Measurements from ENCODE around the gene FAM13B. TPM values are rescaled to one million over a fixed set of nuclear protein-coding genes. Genes with fewer than 3 reads are reported as not detected.
"Not testable (repeated sequence)": the region's sequence is repeated elsewhere in the genome, so short reads cannot be mapped to it uniquely, and the experiment has no call there.

The FAM13B gene
- total and polyA plus RNA-seq, 9 of the 15 experiments (the other 6 are each of a cell fraction or from before 2014, with no cell fraction given), result 2.3 to 21.6 (median 14.1) TPM

GRCh38 chr5:138045283-138045682 is 12.4 kb upstream of the FAM13B start:
- ATAC-seq; BruUV-seq (replicated peaks); POLR2A ChIA-PET; H3K4me2 ChIP-seq (ENCODE audit: insufficient read depth, low read length); H3K9me1 ChIP-seq (ENCODE audit: control insufficient read depth, insufficient read depth, low read length); H3K4me3 ChIP-seq; DNase-seq (ENCODE audit: extremely low read depth in 1 of 4, low spot score in 3 of 4); FAIRE-seq; H3K4me1 ChIP-seq (replicated peaks in 1 of 2; ENCODE audit: control insufficient read depth in 2 of 2, insufficient read depth in 2 of 2, low read length in 2 of 2); H3K27ac ChIP-seq (ENCODE audit: extremely low read depth, low read depth, low read length); H3K79me2 ChIP-seq (ENCODE audit: control insufficient read depth, insufficient read depth, low read length); H2AFZ ChIP-seq (ENCODE audit: low read depth, low read length); H3K9ac ChIP-seq (ENCODE audit: insufficient read depth in 1 of 2, low read depth in 2 of 2, low read length in 2 of 2); H3K9me3 ChIP-seq (replicated peaks; ENCODE audit: control insufficient read depth, insufficient read depth, low read depth, low read length); H3K27me3 ChIP-seq (ENCODE audit: control insufficient read depth in 2 of 2, insufficient read depth in 2 of 2, low read length in 2 of 2); intact Hi-C loops (cut with micrococcal nuclease); H3K36me3 ChIP-seq (ENCODE audit: control insufficient read depth, insufficient read depth, low read length); in situ Hi-C loops (cut with MboI); H4K20me1 ChIP-seq (replicated peaks; ENCODE audit: control insufficient read depth, insufficient read depth, low read length): not testable (repeated sequence)
- peak; percentile 68; the same call in 1 of the 2 replicates for TF ChIP-seq ZNF121 (CRISPR knock-in tag; conservative IDR thresholded peaks at IDR 0.05)
- CTCF ChIA-PET (ENCODE audit: low intra/inter-chr PET ratio), result interaction anchor here (0.7 kb wide), 1 partner anchor 17 kb away, joined by 3 read pairs; no protein-coding TSS in a partner anchor
- 45% methylated on average over 3 of the region's 3 CpGs for WGBS (ENCODE audit: insufficient coverage, low coverage, missing lambda C conversion rate)

- in situ Hi-C loops (cut with MboI), result no loop called here
- Histone ChIP-seq H3K79me2 (ENCODE audit: control insufficient read depth, insufficient read depth, low read length) (no peaks in the 10 kb centered on the region), H3K4me1 (replicated peaks in 1 of 2; ENCODE audit: control insufficient read depth in 2 of 2, insufficient read depth in 2 of 2, low read length in 2 of 2) (peaks cover 0 to 6% of the 10 kb centered on the region in 2 experiments; a peak in 2 of 5 replicates), H4K20me1 (replicated peaks; ENCODE audit: control insufficient read depth, insufficient read depth, low read length) (no peaks in the 10 kb centered on the region), H3K27ac (ENCODE audit: extremely low read depth, low read depth, low read length) (no peak overlapping the region), H3K4me3 (no peak overlapping the region), H2AFZ (ENCODE audit: low read depth, low read length) (no peak overlapping the region), H3K27me3 (ENCODE audit: control insufficient read depth in 2 of 2, insufficient read depth in 2 of 2, low read length in 2 of 2) (no peaks in the 10 kb centered on the region), H3K36me3 (ENCODE audit: control insufficient read depth, insufficient read depth, low read length) (no peaks in the 10 kb centered on the region), H3K9me3 (replicated peaks; ENCODE audit: control insufficient read depth, insufficient read depth, low read depth, low read length) (no peaks in the 10 kb centered on the region; the same call in 1 of the 2 replicates), H3K9me1 (ENCODE audit: control insufficient read depth, insufficient read depth, low read length) (no peaks in the 10 kb centered on the region), H3K4me2 (ENCODE audit: insufficient read depth, low read length) (no peak overlapping the region), H3K9ac (ENCODE audit: insufficient read depth in 1 of 2, low read depth in 2 of 2, low read length in 2 of 2) (no peak overlapping the region)
- POLR2A ChIA-PET, result interaction anchor here (0.6 to 1.5 kb wide), 3 partner anchors 9 to 1314 kb away, joined by 3 to 4 read pairs (median 4); no protein-coding TSS in a partner anchor
- intact Hi-C loops (cut with micrococcal nuclease), result no loop called here
- BruUV-seq (replicated peaks), result no TSS peak
- CTCF ChIA-PET (ENCODE audit: low intra/inter-chr PET ratio), result no interaction called here
- 16% methylated on average over 1 of the region's 1 CpG for WGBS (ENCODE audit: insufficient coverage, low coverage, missing lambda C conversion rate)
- ATAC-seq (no peak), FAIRE-seq (no peak), DNase-seq (ENCODE audit: extremely low read depth in 1 of 4, low spot score in 3 of 4) (no peak)
- no peak for TF ChIP-seq THRB (CRISPR knock-in tag; conservative IDR thresholded peaks at IDR 0.05)
- no peak for TF ChIP-seq HDAC8 (tag; IDR thresholded peaks at IDR 0.05)
- TF ChIP-seq ZNF507 (tag; conservative IDR thresholded peaks at IDR 0.05), result no peak
- TF ChIP-seq ZNF212 (CRISPR knock-in tag; IDR thresholded peaks at IDR 0.05), result no peak
- TF ChIP-seq POLR2B (IDR thresholded peaks at IDR 0.05; ENCODE audit: low read depth, partially characterized antibody), result no peak
- TF ChIP-seq KAT8 (IDR thresholded peaks at IDR 0.05; ENCODE audit: low read depth), result no peak
- TF ChIP-seq PHB (CRISPR knock-in tag; IDR thresholded peaks at IDR 0.05), result no peak
- TF ChIP-seq HMG20B (CRISPR knock-in tag; IDR thresholded peaks at IDR 0.05), result no peak
- TF ChIP-seq ZNF274 (IDR thresholded peaks at IDR 0.05; ENCODE audit: borderline replicate concordance, low read depth, low read length), result no peak
- no peak for TF ChIP-seq RNF2 (IDR thresholded peaks at IDR 0.05)
- TF ChIP-seq SMC3 (conservative IDR thresholded peaks at IDR 0.05; ENCODE audit: insufficient read depth, low read depth, low read length), result no peak
- TF ChIP-seq FOXM1 (IDR thresholded peaks at IDR 0.05; ENCODE audit: low read depth), result no peak
- TF ChIP-seq FOXM1 (CRISPR knock-in tag; IDR thresholded peaks at IDR 0.05; ENCODE audit: low read depth), result no peak
- no peak for TF ChIP-seq ZNF263 (CRISPR knock-in tag; IDR thresholded peaks at IDR 0.05; ENCODE audit: borderline replicate concordance)
- TF ChIP-seq ID3 (CRISPR knock-in tag; IDR thresholded peaks at IDR 0.05), result no peak
- TF ChIP-seq ID3 (tag; IDR thresholded peaks at IDR 0.05), result no peak
- TF ChIP-seq LCOR (CRISPR knock-in tag; IDR thresholded peaks at IDR 0.05), result no peak
These were observed 5.9 kb upstream of the FAM13B start for GRCh38 chr5:138038826-138039225.
